OCI-LY7 (cell line): ENCODE data around the gene KSR1. TPM values are rescaled to one million over a fixed set of nuclear protein-coding genes. Genes with fewer than 3 reads are reported as not detected.

Experiments used
- BruUV-seq: library from RNA; stranded (reverse); fragments of 400-500 nt; replicated peaks from 2 replicates; lab custom pipeline; 2021; lab: Mats Ljungman, UMichigan
- CTCF ChIA-PET: fragments of 300-600 bp; sonication (Branson Sonifier 250); formaldehyde crosslinking; loops from one replicate; lab custom pipeline; 2022; ENCODE audit warnings: antibody characterized with exemption; ENCODE audit not compliant: unreplicated experiment; lab: Charles Lee
- POLR2A ChIA-PET: fragments of 300-600 bp; sonication (Branson Sonifier 250); formaldehyde crosslinking; loops from one replicate; lab custom pipeline; 2022; ENCODE audit warnings: antibody characterized with exemption; lab: Charles Lee
- DNase-seq: peaks from one replicate; pipeline ENCODE4 v3.0.0-alpha.2; 2015; ENCODE audit warnings: low spot score
- H2AFZ ChIP-seq: fragments of 200-600 bp; sonication (generic), shearing (Covaris generic); 2 replicates; pipeline ENCODE4 v1.6.1; 2014; ENCODE audit warnings: mild to moderate bottlenecking, antibody characterized with exemption, low read length, moderate library complexity
- H3K27ac ChIP-seq: fragments of 200-600 bp; sonication (generic); 2 replicates; pipeline ENCODE4 v1.5.1; 2014; ENCODE audit warnings: mixed run types, low read depth, mild to moderate bottlenecking, moderate library complexity, low read length, inconsistent platforms; ENCODE audit not compliant: poor library complexity, severe bottlenecking
- H3K36me3 ChIP-seq: fragments of 200-600 bp; sonication (generic); 2 replicates; pipeline ENCODE4 v1.6.1; 2014; ENCODE audit warnings: mild to moderate bottlenecking, antibody characterized with exemption, low read length, moderate library complexity, mixed read lengths; ENCODE audit not compliant: insufficient read depth
- H3K4me1 ChIP-seq: fragments of 200-600 bp; sonication (generic); 2 replicates; pipeline ENCODE4 v1.5.1; 2014; ENCODE audit warnings: mild to moderate bottlenecking, low read length; ENCODE audit not compliant: insufficient read depth, poor library complexity, severe bottlenecking
- H3K4me2 ChIP-seq: fragments of 200-600 bp; sonication (generic); 2 replicates; pipeline ENCODE4 v1.6.1; 2014; ENCODE audit warnings: mild to moderate bottlenecking, low read length
- H3K4me3 ChIP-seq: fragments of 200-600 bp; sonication (generic); 2 replicates; pipeline ENCODE4 v1.5.1; 2014; ENCODE audit warnings: mild to moderate bottlenecking, low read depth, low read length; ENCODE audit not compliant: poor library complexity, severe bottlenecking
- H3K79me2 ChIP-seq: fragments of 200-600 bp; sonication (generic); 2 replicates; pipeline ENCODE4 v1.6.1; 2016; ENCODE audit warnings: low read depth, mild to moderate bottlenecking, low read length, moderate library complexity, mixed read lengths; ENCODE audit not compliant: insufficient read depth
- H3K9me2 ChIP-seq: fragments of 200-600 bp; sonication (generic); 2 replicates; pipeline ENCODE4 v1.6.1; 2016; ENCODE audit warnings: mild to moderate bottlenecking, low read length, mixed read lengths; ENCODE audit not compliant: insufficient read depth
- H3K9me3 ChIP-seq: fragments of 200-600 bp; sonication (generic); 2 replicates; pipeline ENCODE4 v1.6.1; 2014; ENCODE audit warnings: mild to moderate bottlenecking, mixed run types, low read length, mixed read lengths
- H4K20me1 ChIP-seq: fragments of 200-600 bp; sonication (generic); 2 replicates; pipeline ENCODE4 v1.6.1; 2014; ENCODE audit warnings: mild to moderate bottlenecking, antibody characterized with exemption, low read length, moderate library complexity, mixed read lengths; ENCODE audit not compliant: insufficient read depth
- CTCF ChIP-seq: fragments of 200-600 bp; sonication (generic); conservative IDR thresholded peaks from 2 replicates; pipeline ENCODE4 v1.5.1; 2014; ENCODE audit warnings: mild to moderate bottlenecking, antibody characterized with exemption, low read length, moderate library complexity, mixed read lengths
- EZH2phosphoT487 ChIP-seq: fragments of 200-600 bp; sonication (generic); IDR thresholded peaks from 2 replicates; pipeline ENCODE4 v1.6.1; 2018; ENCODE audit warnings: low read depth, borderline replicate concordance, mild to moderate bottlenecking, mixed run types, antibody characterized with exemption, low read length, moderate library complexity, mixed read lengths
- intact Hi-C: fragments of 100-400 bp; cut with micrococcal nuclease; formaldehyde crosslinking; loops from one replicate; pipeline ENCODE4 v1.10.0; 2022; ENCODE audit not compliant: unreplicated experiment
- total RNA-seq, 2 experiments: library from RNA; depleted of rRNA in 1 of 2; stranded (reverse); fragments of >200 nt in 1 of 2; shearing (Covaris generic) in 1 of 2; gene quantifications; 2 replicates each; pipeline ENCODE4 v1.2.3, GENCODE V29; 2014 to 2022

KSR1 gene
- total RNA-seq, 2 experiments from 2014 or later = 2.2 to 4.1 TPM

- DNase-seq = no peak
- Histone ChIP-seq H3K9me3 (no peaks in the 10 kb centered on the region), H4K20me1 (no peaks in the 10 kb centered on the region), H3K4me1 (no peaks in the 10 kb centered on the region), H3K9me2 (no peaks in the 10 kb centered on the region), H2AFZ (no peak overlapping the region), H3K79me2 (no peaks in the 10 kb centered on the region), H3K4me3 (no peak overlapping the region), H3K4me2 (no peak overlapping the region), H3K36me3 (no peaks in the 10 kb centered on the region), H3K27ac (no peak overlapping the region)
- BruUV-seq = no TSS peak
- CTCF ChIA-PET = no interaction called here
- intact Hi-C loops = no loop called here
- POLR2A ChIA-PET = interaction anchor here (0.6 kb wide), 1 partner anchor 177 kb away, joined by 3 read pairs; no protein-coding TSS in a partner anchor
- TF ChIP-seq CTCF = no peak
- no peak for TF ChIP-seq EZH2phosphoT487
Observed at GRCh38 chr17:27559506-27560481, 103.5 kb downstream of the KSR1 start.

GRCh38 chr17:27560668-27561067, 104.4 kb downstream of the KSR1 start:
- no TSS peak for BruUV-seq
- no peak for DNase-seq
- intact Hi-C loops = no loop called here
- no peaks in the 10 kb centered on the region for H3K4me1 ChIP-seq
- CTCF ChIA-PET = no interaction called here
- H3K36me3 ChIP-seq = no peaks in the 10 kb centered on the region
- no peaks in the 10 kb centered on the region for H3K79me2 ChIP-seq
- H2AFZ ChIP-seq = no peak overlapping the region
- no peak overlapping the region for H3K27ac ChIP-seq
- H4K20me1 ChIP-seq = no peaks in the 10 kb centered on the region
- no peak overlapping the region for H3K4me2 ChIP-seq
- H3K4me3 ChIP-seq = no peak overlapping the region
- TF ChIP-seq EZH2phosphoT487 (no peak), CTCF (no peak)
- H3K9me3 ChIP-seq = no peaks in the 10 kb centered on the region
- POLR2A ChIA-PET = no interaction called here
- no peaks in the 10 kb centered on the region for H3K9me2 ChIP-seq
